H9 (cell line): Measurements from ENCODE around the gene ELAVL4. TPM values are rescaled to one million over a fixed set of nuclear protein-coding genes. Genes with fewer than 3 reads are reported as not detected.

ENCODE experiments used
- DNase-seq: peaks from one replicate; pipeline ENCODE4 v3.0.0-alpha.2; 2017
- H2AFZ ChIP-seq: one replicate; pipeline ENCODE4 v1.6.1; 2013; ENCODE audit warnings: mild to moderate bottlenecking, low read length, control low read depth, moderate library complexity
- H2AK5ac ChIP-seq: 2 replicates; pipeline ENCODE4 v1.6.1; 2013; ENCODE audit warnings: low read length, control low read depth, mixed read lengths; ENCODE audit not compliant: insufficient read length
- H2BK120ac ChIP-seq: one replicate; pipeline ENCODE4 v1.6.1; 2013; ENCODE audit warnings: low read depth, mild to moderate bottlenecking, low read length, control low read depth, inconsistent platforms; ENCODE audit not compliant: poor library complexity, severe bottlenecking
- H2BK12ac ChIP-seq: 2 replicates; pipeline ENCODE4 v1.6.1; 2013; ENCODE audit warnings: low read length, control low read depth, mixed read lengths, low read depth; ENCODE audit not compliant: insufficient read length
- H2BK15ac ChIP-seq: 2 replicates; pipeline ENCODE4 v1.6.1; 2013; ENCODE audit warnings: low read depth, low read length, control low read depth
- H2BK20ac ChIP-seq: one replicate; pipeline ENCODE4 v1.6.1; 2013; ENCODE audit warnings: low read depth, mild to moderate bottlenecking, low read length, control low read depth, inconsistent platforms; ENCODE audit not compliant: poor library complexity, severe bottlenecking
- H2BK5ac ChIP-seq: 2 replicates; pipeline ENCODE4 v1.6.1; 2013; ENCODE audit warnings: low read length, control low read depth, mixed read lengths; ENCODE audit not compliant: insufficient read length
- H3K14ac ChIP-seq: 2 replicates; pipeline ENCODE4 v1.6.1; 2013; ENCODE audit warnings: low read length, control low read depth; ENCODE audit not compliant: insufficient read depth
- H3K18ac ChIP-seq: 2 replicates; pipeline ENCODE4 v1.6.1; 2013; ENCODE audit warnings: low read depth, mild to moderate bottlenecking, mixed read lengths, low read length, control low read depth; ENCODE audit not compliant: insufficient read length
- H3K23ac ChIP-seq: 2 replicates; pipeline ENCODE4 v1.6.1; 2013; ENCODE audit warnings: low read length, control low read depth, mixed read lengths, low read depth; ENCODE audit not compliant: insufficient read length
- H3K23me2 ChIP-seq: 2 replicates; pipeline ENCODE4 v1.6.1; 2013; ENCODE audit warnings: low read depth, mild to moderate bottlenecking, mixed read lengths, low read length, control low read depth; ENCODE audit not compliant: insufficient read length, poor library complexity, severe bottlenecking
- H3K27ac ChIP-seq: 2 replicates; pipeline ENCODE4 v1.5.1; 2013; ENCODE audit warnings: low read length, control low read depth, mixed read lengths, low read depth; ENCODE audit not compliant: insufficient read length
- H3K27me3 ChIP-seq: 2 replicates; pipeline ENCODE4 v1.6.1; 2013; ENCODE audit warnings: low read length, control low read depth, inconsistent platforms; ENCODE audit not compliant: insufficient read depth
- H3K4ac ChIP-seq: 2 replicates; pipeline ENCODE4 v1.6.1; 2013; ENCODE audit warnings: low read depth, mild to moderate bottlenecking, control low read depth, inconsistent platforms, low read length, moderate library complexity
- H3K4me1 ChIP-seq: 2 replicates; pipeline ENCODE4 v1.6.1; 2013; ENCODE audit warnings: low read length, control low read depth, inconsistent platforms; ENCODE audit not compliant: insufficient read depth
- H3K4me2 ChIP-seq: 2 replicates; pipeline ENCODE4 v1.6.1; 2013; ENCODE audit warnings: low read length, control low read depth, mixed read lengths; ENCODE audit not compliant: insufficient read length, insufficient read depth
- H3K56ac ChIP-seq: 2 replicates; pipeline ENCODE4 v1.6.1; 2013; ENCODE audit warnings: low read depth, mild to moderate bottlenecking, mixed read lengths, low read length, control low read depth; ENCODE audit not compliant: insufficient read length
- H3K79me1 ChIP-seq: 2 replicates; pipeline ENCODE4 v1.6.1; 2013; ENCODE audit warnings: low read depth, mild to moderate bottlenecking, moderate library complexity, low read length, control low read depth, inconsistent platforms; ENCODE audit not compliant: insufficient read depth, poor library complexity, severe bottlenecking
- H3K79me2 ChIP-seq: 2 replicates; pipeline ENCODE4 v1.6.1; 2013; ENCODE audit warnings: low read length, control low read depth, inconsistent platforms; ENCODE audit not compliant: insufficient read depth
- H3K9ac ChIP-seq: 2 replicates; pipeline ENCODE4 v1.6.1; 2013; ENCODE audit warnings: low read length, control low read depth, mixed read lengths; ENCODE audit not compliant: insufficient read length; ENCODE audit errors: extremely low read depth
- H3K9me3 ChIP-seq: one replicate; pipeline ENCODE4 v1.6.1; 2013; ENCODE audit warnings: low read depth, low read length, inconsistent platforms; ENCODE audit not compliant: control insufficient read depth
- H3T11ph ChIP-seq: one replicate; pipeline ENCODE4 v1.6.1; 2013; ENCODE audit warnings: mild to moderate bottlenecking, low read length, control low read depth, inconsistent platforms
- H4K20me1 ChIP-seq: one replicate; pipeline ENCODE4 v1.6.1; 2013; ENCODE audit not compliant: control insufficient read depth, insufficient read length, insufficient read depth
- H4K5ac ChIP-seq: 2 replicates; pipeline ENCODE4 v1.6.1; 2013; ENCODE audit warnings: low read depth, mild to moderate bottlenecking, mixed read lengths, low read length, control low read depth; ENCODE audit not compliant: insufficient read length
- H4K8ac ChIP-seq: replicated peaks from 2 replicates; pipeline ENCODE4 v1.6.1; 2013; ENCODE audit warnings: low read length, control low read depth, mixed read lengths, low read depth; ENCODE audit not compliant: insufficient read length
- H4K91ac ChIP-seq: 2 replicates; pipeline ENCODE4 v1.6.1; 2013; ENCODE audit warnings: low read depth, mild to moderate bottlenecking, moderate library complexity, mixed read lengths, low read length, control low read depth; ENCODE audit not compliant: insufficient read length
- H3K27ac Mint-ChIP-seq, 3 experiments: 2 replicates in 2 of 3; 3 replicates in 1 of 3; pipeline ENCODE4 v1.8.0; 2020 to 2021; ENCODE audit warnings: mixed read lengths in 3 of 3, mild to moderate bottlenecking in 1 of 3, moderate library complexity in 1 of 3
- H3K27me3 Mint-ChIP-seq: 2 replicates; pipeline ENCODE4 v1.8.0; 2021; ENCODE audit warnings: low read depth, mild to moderate bottlenecking, moderate library complexity, mixed read lengths
- H3K36me3 Mint-ChIP-seq, 3 experiments: 2 replicates in 2 of 3; 3 replicates in 1 of 3; pipeline ENCODE4 v1.8.0; 2020 to 2021; ENCODE audit warnings: low read depth in 3 of 3, mixed read lengths in 3 of 3; ENCODE audit not compliant: insufficient read depth in 1 of 3
- H3K4me1 Mint-ChIP-seq, 2 experiments: 2 replicates each; pipeline ENCODE4 v1.8.0; 2020; ENCODE audit warnings: mixed read lengths in 2 of 2
- H3K4me3 Mint-ChIP-seq, 2 experiments: 2 replicates in 1 of 2; 3 replicates in 1 of 2; pipeline ENCODE4 v1.8.0; 2020 to 2021; ENCODE audit warnings: mild to moderate bottlenecking in 2 of 2, mixed read lengths in 2 of 2, moderate library complexity in 1 of 2
- H3K9me3 Mint-ChIP-seq, 2 experiments: 2 replicates in 1 of 2; 3 replicates in 1 of 2; pipeline ENCODE4 v1.8.0; 2020; ENCODE audit warnings: mild to moderate bottlenecking in 2 of 2, mixed read lengths in 2 of 2, moderate library complexity in 1 of 2
- WGBS: extraction: QIAGEN DNeasy Blood & Tissue Kit; methylation state at CpG from one replicate; pipeline ENCODE4 v1.1.7; 2013; ENCODE audit warnings: missing lambda C conversion rate, low lambda C conversion rate, mixed read lengths; ENCODE audit not compliant: insufficient read length; ENCODE audit errors: extremely low coverage; 5-methylcytosine and 5-hydroxymethylcytosine counted together
- total RNA-seq: library from RNA; stranded (reverse); gene quantifications from 2 replicates; pipeline ENCODE4 v1.2.1, GENCODE V29; 2021
- TF ChIP-seq, protein P1 (sequence below): fragments of 200-600 bp; sonication (generic); conservative IDR thresholded peaks from 3 replicates; pipeline ENCODE4 v1.8.0; 2021; ENCODE audit warnings: antibody characterized with exemption, mild to moderate bottlenecking

Gene ELAVL4
- total RNA-seq, 1 experiment from 2014 or later: not detected

GRCh38 chr1:50180367-50180766 lies 71.6 kb downstream of the ELAVL4 start:
- Histone ChIP-seq H2AFZ (no peak overlapping the region), H3K56ac (no peak overlapping the region), H3K23ac (no peak overlapping the region), H2BK5ac (no peak overlapping the region), H3K14ac (no peak overlapping the region), H3K79me2 (no peaks in the 10 kb centered on the region), H2BK120ac (no peak overlapping the region), H3K4me2 (no peak overlapping the region), H4K5ac (no peak overlapping the region), H3K23me2 (no peaks in the 10 kb centered on the region), H2BK20ac (no peak overlapping the region), H3K4ac (no peak overlapping the region), H3K18ac (no peak overlapping the region), H3K79me1 (no peaks in the 10 kb centered on the region), H3K27me3 (no peaks in the 10 kb centered on the region), H3K27ac (no peak overlapping the region), H2AK5ac (no peak overlapping the region), H3K9me3 (no peaks in the 10 kb centered on the region), H4K91ac (no peak overlapping the region), H2BK12ac (no peak overlapping the region), H3T11ph (no peak overlapping the region), H3K9ac (no peak overlapping the region), H3K4me1 (peaks cover 4% of the 10 kb centered on the region; the same call in 1 of the 2 replicates), H2BK15ac (no peak overlapping the region), H4K20me1 (no peaks in the 10 kb centered on the region), H4K8ac (no peak overlapping the region)
- Mint-ChIP-seq H3K9me3 (peaks cover 0 to 55% of the 10 kb centered on the region in 2 experiments; a peak in 2 of 5 replicates), H3K4me1 (peaks cover 0 to 9% of the 10 kb centered on the region in 2 experiments; a peak in 2 of 4 replicates), H3K27ac (no peak overlapping the region), H3K36me3 (peaks cover 0 to 12% (median 0%) of the 10 kb centered on the region in 3 experiments; a peak in 2 of 7 replicates), H3K27me3 (0 out of 2 replicates have a peak, but pooled peaks cover 3% of the 10 kb centered on the region), H3K4me3 (no peak overlapping the region)
- no peak for DNase-seq
- WGBS: no CpG with 5 or more reads among the region's 1 CpG
- TF ChIP-seq, protein P1, sequence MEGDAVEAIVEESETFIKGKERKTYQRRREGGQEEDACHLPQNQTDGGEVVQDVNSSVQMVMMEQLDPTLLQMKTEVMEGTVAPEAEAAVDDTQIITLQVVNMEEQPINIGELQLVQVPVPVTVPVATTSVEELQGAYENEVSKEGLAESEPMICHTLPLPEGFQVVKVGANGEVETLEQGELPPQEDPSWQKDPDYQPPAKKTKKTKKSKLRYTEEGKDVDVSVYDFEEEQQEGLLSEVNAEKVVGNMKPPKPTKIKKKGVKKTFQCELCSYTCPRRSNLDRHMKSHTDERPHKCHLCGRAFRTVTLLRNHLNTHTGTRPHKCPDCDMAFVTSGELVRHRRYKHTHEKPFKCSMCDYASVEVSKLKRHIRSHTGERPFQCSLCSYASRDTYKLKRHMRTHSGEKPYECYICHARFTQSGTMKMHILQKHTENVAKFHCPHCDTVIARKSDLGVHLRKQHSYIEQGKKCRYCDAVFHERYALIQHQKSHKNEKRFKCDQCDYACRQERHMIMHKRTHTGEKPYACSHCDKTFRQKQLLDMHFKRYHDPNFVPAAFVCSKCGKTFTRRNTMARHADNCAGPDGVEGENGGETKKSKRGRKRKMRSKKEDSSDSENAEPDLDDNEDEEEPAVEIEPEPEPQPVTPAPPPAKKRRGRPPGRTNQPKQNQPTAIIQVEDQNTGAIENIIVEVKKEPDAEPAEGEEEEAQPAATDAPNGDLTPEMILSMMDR: no peak
